H1 (cell line): Measurements from ENCODE around the gene BLOC1S3. TPM values are rescaled to one million over a fixed set of nuclear protein-coding genes. Genes with fewer than 3 reads are reported as not detected.

Source experiments
- CTCF ChIA-PET: fragments of 300-600 bp; sonication (Branson Sonifier 250); formaldehyde crosslinking; loops from one replicate; lab custom pipeline; 2021; ENCODE audit not compliant: partially characterized antibody; lab: Charles Lee
- POLR2A ChIA-PET: fragments of 300-600 bp; sonication (Branson Sonifier 250); formaldehyde crosslinking; loops from one replicate; lab custom pipeline; 2021; ENCODE audit warnings: inconsistent platforms; ENCODE audit not compliant: partially characterized antibody; lab: Charles Lee
- DNase-seq, 2 experiments: peaks; one replicate each; pipeline versions ENCODE4 v3.0.0 to v3.0.0-alpha.2; 2010 to 2022; ENCODE audit warnings: low spot score in 2 of 2, low read depth in 1 of 2, mixed read lengths in 1 of 2
- FAIRE-seq: peaks from 2 replicates; lab custom pipeline; 2011; peaks lifted over from hg19 to GRCh38; lab: Jason Lieb, UNC
- H2AFZ ChIP-seq: 2 replicates; pipeline ENCODE4 v1.8.1; 2012; ENCODE audit warnings: low read length, inconsistent platforms
- H2AK5ac ChIP-seq: 2 replicates; pipeline ENCODE4 v1.6.1; 2013; ENCODE audit warnings: low read depth, low read length
- H2BK120ac ChIP-seq: replicated peaks from 2 replicates; pipeline ENCODE3; 2013; ENCODE audit warnings: low read depth, low read length, inconsistent platforms
- H2BK12ac ChIP-seq: 2 replicates; pipeline ENCODE4 v1.6.1; 2013; ENCODE audit warnings: low read depth, low read length
- H2BK15ac ChIP-seq: 2 replicates; pipeline ENCODE4 v1.6.1; 2013; ENCODE audit warnings: low read length
- H2BK20ac ChIP-seq: 2 replicates; pipeline ENCODE4 v1.6.1; 2013; ENCODE audit warnings: low read length
- H2BK5ac ChIP-seq: 2 replicates; pipeline ENCODE4 v1.6.1; 2013; ENCODE audit warnings: low read depth, low read length
- H3K14ac ChIP-seq: 2 replicates; pipeline ENCODE4 v1.6.1; 2013; ENCODE audit warnings: inconsistent platforms; ENCODE audit not compliant: insufficient read length
- H3K18ac ChIP-seq: 2 replicates; pipeline ENCODE4 v1.6.1; 2013; ENCODE audit warnings: low read length; ENCODE audit errors: extremely low read depth
- H3K23ac ChIP-seq: 2 replicates; pipeline ENCODE4 v1.6.1; 2013; ENCODE audit warnings: inconsistent platforms; ENCODE audit not compliant: insufficient read length
- H3K23me2 ChIP-seq: 2 replicates; pipeline ENCODE4 v1.6.1; 2013; ENCODE audit warnings: low read depth, low read length
- H3K27ac ChIP-seq: 2 replicates; pipeline ENCODE4 v1.6.1; 2011; ENCODE audit warnings: low read depth, low read length, inconsistent platforms
- H3K27me3 ChIP-seq, 4 experiments: replicated peaks in 1 of 4; 1 replicate in 1 of 4; 2 replicates in 3 of 4; pipeline versions ENCODE4 v1.6.1 to v1.8.1; 2011 to 2013; ENCODE audit warnings: low read length in 3 of 4, mild to moderate bottlenecking in 3 of 4, inconsistent platforms in 2 of 4, mixed read lengths in 2 of 4, moderate library complexity in 1 of 4; ENCODE audit not compliant: control insufficient read depth in 3 of 4, insufficient read depth in 3 of 4; ENCODE audit errors: extremely low read depth in 1 of 4
- H3K36me3 ChIP-seq, 4 experiments: 2 replicates each; pipeline versions ENCODE4 v1.6.1 to v1.8.1; 2011 to 2013; ENCODE audit warnings: mild to moderate bottlenecking in 4 of 4, low read length in 3 of 4, moderate library complexity in 2 of 4, control low read depth in 1 of 4, inconsistent platforms in 1 of 4; ENCODE audit not compliant: insufficient read depth in 4 of 4, control insufficient read depth in 2 of 4
- H3K4ac ChIP-seq: replicated peaks from 2 replicates; pipeline ENCODE3; 2013; ENCODE audit warnings: low read length, low read depth, mixed read lengths, inconsistent platforms; ENCODE audit not compliant: insufficient read length
- H3K4me1 ChIP-seq, 4 experiments: replicated peaks in 1 of 4; 1 replicate in 1 of 4; 2 replicates in 3 of 4; pipeline versions ENCODE4 v1.6.1 to v1.8.1; 2011 to 2013; ENCODE audit warnings: low read length in 3 of 4, inconsistent platforms in 2 of 4, mixed read lengths in 1 of 4; ENCODE audit not compliant: insufficient read depth in 4 of 4, control insufficient read depth in 3 of 4
- H3K4me2 ChIP-seq, 2 experiments: 2 replicates each; pipeline versions ENCODE4 v1.6.1 to v1.8.1; 2011 to 2013; ENCODE audit warnings: low read depth in 2 of 2, low read length in 2 of 2, control low read depth in 1 of 2, inconsistent platforms in 1 of 2, mild to moderate bottlenecking in 1 of 2; ENCODE audit not compliant: insufficient read depth in 1 of 2
- H3K4me3 ChIP-seq, 4 experiments: fragments of 200-600, 300-600 bp in 1 of 4; sonication (generic), shearing (Covaris generic), sonication (Bioruptor Twin) in 1 of 4; 2 replicates each; pipeline versions ENCODE4 v1.5.1 to v1.8.1; 2011 to 2016; ENCODE audit warnings: low read length in 4 of 4, low read depth in 3 of 4, control low read depth in 2 of 4, inconsistent platforms in 2 of 4, mild to moderate bottlenecking in 2 of 4, mixed read lengths in 1 of 4, moderate library complexity in 1 of 4; ENCODE audit not compliant: insufficient read depth in 2 of 4; ENCODE audit errors: extremely low read depth in 1 of 4
- H3K56ac ChIP-seq: replicated peaks from 2 replicates; pipeline ENCODE3; 2013; ENCODE audit warnings: low read depth, mild to moderate bottlenecking, mixed read lengths, low read length, inconsistent platforms; ENCODE audit not compliant: insufficient read length
- H3K79me1 ChIP-seq: 2 replicates; pipeline ENCODE4 v1.6.1; 2013; ENCODE audit warnings: low read depth, low read length, control low read depth
- H3K79me2 ChIP-seq, 2 experiments: 2 replicates each; pipeline versions ENCODE4 v1.6.1 to v1.8.1; 2012 to 2013; ENCODE audit warnings: low read length in 2 of 2, mild to moderate bottlenecking in 2 of 2, inconsistent platforms in 1 of 2; ENCODE audit not compliant: insufficient read depth in 2 of 2, control insufficient read depth in 1 of 2
- H3K9ac ChIP-seq, 4 experiments: replicated peaks in 1 of 4; 1 replicate in 1 of 4; 2 replicates in 3 of 4; pipeline versions ENCODE4 v1.6.1 to v1.8.1; 2011 to 2013; ENCODE audit warnings: low read depth in 3 of 4, low read length in 3 of 4, control low read depth in 2 of 4, mild to moderate bottlenecking in 2 of 4, moderate library complexity in 2 of 4, inconsistent platforms in 1 of 4; ENCODE audit errors: extremely low read depth in 1 of 4
- H3K9me3 ChIP-seq, 2 experiments: 2 replicates each; pipeline versions ENCODE4 v1.6.1 to v1.8.1; 2012 to 2013; ENCODE audit warnings: mild to moderate bottlenecking in 2 of 2, moderate library complexity in 2 of 2, control low read depth in 1 of 2, inconsistent platforms in 1 of 2, low read depth in 1 of 2, low read length in 1 of 2, mixed read lengths in 1 of 2; ENCODE audit not compliant: insufficient read depth in 2 of 2
- H4K20me1 ChIP-seq, 2 experiments: replicated peaks in 1 of 2; 2 replicates each; pipeline versions ENCODE3 to v1.8.1; 2011 to 2013; ENCODE audit warnings: inconsistent platforms in 2 of 2, low read length in 2 of 2, mild to moderate bottlenecking in 1 of 2; ENCODE audit not compliant: insufficient read depth in 2 of 2, control insufficient read depth in 1 of 2
- H4K5ac ChIP-seq: 2 replicates; pipeline ENCODE4 v1.6.1; 2013; ENCODE audit warnings: low read length, low read depth, mixed read lengths, inconsistent platforms; ENCODE audit not compliant: insufficient read length
- H4K8ac ChIP-seq: 2 replicates; pipeline ENCODE4 v1.8.0; 2013; ENCODE audit warnings: mild to moderate bottlenecking, moderate library complexity, low read length, inconsistent platforms; ENCODE audit not compliant: insufficient read depth; ENCODE audit errors: extremely low read depth
- H4K91ac ChIP-seq: replicated peaks from 2 replicates; pipeline ENCODE3; 2013; ENCODE audit warnings: low read length, mixed read lengths, inconsistent platforms; ENCODE audit not compliant: insufficient read length
- ATF3 ChIP-seq: IDR thresholded peaks from 2 replicates; pipeline ENCODE4 v1.6.1; 2011; ENCODE audit warnings: low read depth, mild to moderate bottlenecking, low read length; ENCODE audit not compliant: insufficient read depth
- BRCA1 ChIP-seq: IDR thresholded peaks from 2 replicates; pipeline ENCODE4 v1.6.1; 2012; ENCODE audit warnings: low read depth, low read length, improper control_type of control experiment
- CBX5 ChIP-seq: fragments of 300-800, 300-1000 bp; sonication (generic); IDR thresholded peaks from 2 replicates; pipeline ENCODE4 v1.7.1; 2016; ENCODE audit warnings: antibody characterized with exemption, low read length, low read depth
- CHD1 ChIP-seq: IDR thresholded peaks from 2 replicates; pipeline ENCODE4 v1.6.1; 2012; ENCODE audit warnings: low read depth, low read length, improper control_type of control experiment
- EGR1 ChIP-seq: IDR thresholded peaks from 2 replicates; pipeline ENCODE4 v1.6.1; 2011; ENCODE audit warnings: low read depth, low read length, borderline replicate concordance
- JUND ChIP-seq: IDR thresholded peaks from 2 replicates; pipeline ENCODE4 v1.6.1; 2011; ENCODE audit warnings: mild to moderate bottlenecking, improper control_type of control experiment, low read length
- KDM1A ChIP-seq: fragments of 200-600, 300-600 bp; sonication (generic); IDR thresholded peaks from 2 replicates; pipeline ENCODE4 v1.7.1; 2016; ENCODE audit warnings: mild to moderate bottlenecking, low read length, borderline replicate concordance
- RBBP5 ChIP-seq: IDR thresholded peaks from 2 replicates; pipeline ENCODE4 v1.7.1; 2012; ENCODE audit warnings: low read depth, mild to moderate bottlenecking, inconsistent platforms, low read length, moderate library complexity, borderline replicate concordance
- SIRT6 ChIP-seq: IDR thresholded peaks from one replicate; pipeline ENCODE4 v1.7.1; 2012; ENCODE audit warnings: low read length, inconsistent platforms
- SIX5 ChIP-seq: IDR thresholded peaks from 2 replicates; pipeline ENCODE4 v1.6.1; 2011; ENCODE audit warnings: mild to moderate bottlenecking, low read depth, low read length
- SP1 ChIP-seq: IDR thresholded peaks from 2 replicates; pipeline ENCODE4 v1.6.1; 2011; ENCODE audit warnings: low read depth, low read length
- TCF12 ChIP-seq: IDR thresholded peaks from 2 replicates; pipeline ENCODE4 v1.6.1; 2011; ENCODE audit warnings: low read depth, mild to moderate bottlenecking, low read length
- TEAD4 ChIP-seq: IDR thresholded peaks from 2 replicates; pipeline ENCODE4 v1.6.1; 2012; ENCODE audit warnings: low read depth, low read length, inconsistent platforms, mixed read lengths
- WGBS, 2 experiments: shearing (Covaris generic) in 1 of 2; methylation state at CpG; one replicate each; pipeline versions ENCODE4 v1.1.6 to v1.1.7; 2013 to 2015; ENCODE audit warnings: low lambda C conversion rate in 2 of 2, mixed read lengths in 2 of 2, inconsistent platforms in 1 of 2, low coverage in 1 of 2, missing lambda C conversion rate in 1 of 2; ENCODE audit not compliant: insufficient replicate concordance in 2 of 2, insufficient coverage in 1 of 2, insufficient read length in 1 of 2; ENCODE audit errors: extremely low coverage in 1 of 2, missing lambda C conversion rate in 1 of 2; 5-methylcytosine and 5-hydroxymethylcytosine counted together
- polyA plus RNA-seq, 7 experiments: library from polyadenylated mRNA; depleted of rRNA in 3 of 7; stranded (reverse) in 5 of 7; unstranded in 2 of 7; fragments of >200 nt in 5 of 7; fragments of 200-250 nt in 2 of 7; gene quantifications; 1 replicate in 5 of 7; 2 replicates in 1 of 7; 4 replicates in 1 of 7; pipeline versions ENCODE4 v1.2.1 to v1.2.3, GENCODE V29; 2011 to 2013; ENCODE audit warnings: missing spikeins in 2 of 7, mixed read lengths in 2 of 7
- total RNA-seq: library from RNA; stranded (reverse); fragmentation: NEBNext Ultra II Directional; extraction: Animal tissue kit (Norgen Biotek cat#: 25700); gene quantifications from 2 replicates; pipeline ENCODE4 v1.2.1, GENCODE V29; 2021

The BLOC1S3 gene
- total and polyA plus RNA-seq, 2 of the 8 experiments (the other 6 are each of a cell fraction or from before 2014, with no cell fraction given): 6.0 to 6.1 TPM

- no peak overlapping the region; the same call in 1 of the 2 replicates for H2BK5ac ChIP-seq
- H3K9me3 ChIP-seq: no peaks in the 10 kb centered on the region
- no peak overlapping the region for H3K4me2 ChIP-seq
- peaks cover 5 to 24% (median 18%) of the 10 kb centered on the region in 4 experiments for H3K27me3 ChIP-seq
- H3K27ac ChIP-seq: no peak overlapping the region
- FAIRE-seq: no peak
- no peak overlapping the region for H3K4me3 ChIP-seq
- WGBS, 2 experiments: 93% methylated on average over 27 of the region's 27 CpGs; no CpG with 5 or more reads in 1 of the 2 experiments
- H2BK20ac ChIP-seq: no peak overlapping the region
- peaks cover 0 to 5% of the 10 kb centered on the region in 2 experiments for H4K20me1 ChIP-seq
- H2BK120ac ChIP-seq: no peak overlapping the region
- DNase-seq: no peak
- no peak overlapping the region for H3K56ac ChIP-seq
- no peaks in the 10 kb centered on the region for H3K36me3 ChIP-seq
- CTCF ChIA-PET: interaction anchor here (1.0 to 4.0 kb wide), 3 partner anchors 10 to 88 kb away, joined by 3 to 32 read pairs (median 4); partner anchors contain the start of genes BLOC1S3 and TRAPPC6A
- H4K91ac ChIP-seq: no peak overlapping the region
- H2BK15ac ChIP-seq: peak overlapping the region; percentile 46; the same call in 1 of the 2 replicates
- no peak overlapping the region for H3K4ac ChIP-seq
- H3K23ac ChIP-seq: no peak overlapping the region
- H3K9ac ChIP-seq: no peak overlapping the region
- peaks cover 4% of the 10 kb centered on the region; the same call in 1 of the 2 replicates for H3K23me2 ChIP-seq
- no peak overlapping the region for H2AFZ ChIP-seq
- no peak overlapping the region for H4K5ac ChIP-seq
- no peak overlapping the region for H2BK12ac ChIP-seq
- no peaks in the 10 kb centered on the region for H3K79me2 ChIP-seq
- POLR2A ChIA-PET: interaction anchor here (0.8 to 3.1 kb wide), 3 partner anchors 10 to 12 kb away, joined by 3 to 20 read pairs (median 14); no protein-coding TSS in a partner anchor
- no peak overlapping the region for H4K8ac ChIP-seq
- no peaks in the 10 kb centered on the region for H3K79me1 ChIP-seq
- peaks cover 0 to 14% (median 7%) of the 10 kb centered on the region in 4 experiments; a peak in 6 of 7 replicates for H3K4me1 ChIP-seq
- 0 out of 2 replicates have a peak overlapping the region, but pooled peaks have one; percentile 24 for H2AK5ac ChIP-seq
- no peak overlapping the region for H3K18ac ChIP-seq
- no peak overlapping the region for H3K14ac ChIP-seq
- TF ChIP-seq TEAD4 (no peak), KDM1A (no peak), JUND (no peak), ATF3 (no peak), CHD1 (no peak), RBBP5 (no peak), SIX5 (no peak), SP1 (no peak), CBX5 (no peak), SIRT6 (no peak), TCF12 (no peak), BRCA1 (no peak), EGR1 (no peak)
These were observed 19.9 kb upstream of the BLOC1S3 start for GRCh38 chr19:45158503-45159209.
